NB4 (cell line): ENCODE measurements around the gene PHF11.

Experiments used
- DNase-seq: peaks from one replicate; pipeline ENCODE4 v3.0.0; 2010; ENCODE audit warnings: low read depth
- H3K4me3 ChIP-seq: one replicate; pipeline ENCODE4 v1.5.1; 2011; ENCODE audit warnings: mild to moderate bottlenecking, low read depth, low read length, moderate library complexity
- CTCF ChIP-seq: IDR thresholded peaks from one replicate; pipeline ENCODE4 v1.5.1; 2012; ENCODE audit warnings: low read depth, low read length
- MYC ChIP-seq: IDR thresholded peaks from 2 replicates; pipeline ENCODE4 v1.6.1; 2011; ENCODE audit warnings: low read depth, low read length
- POLR2A ChIP-seq: IDR thresholded peaks from 2 replicates; pipeline ENCODE4 v1.6.1; 2011; ENCODE audit warnings: mild to moderate bottlenecking; ENCODE audit not compliant: insufficient read length; ENCODE audit errors: extremely low read depth
- TF ChIP-seq, protein P1 (sequence below): IDR thresholded peaks from 2 replicates; pipeline ENCODE4 v1.6.1; 2011; ENCODE audit warnings: low read depth, low read length

Gene PHF11

GRCh38 chr13:49549289-49549688, 53.5 kb downstream of the PHF11 start:
- no peak for DNase-seq
- H3K4me3 ChIP-seq = no peak overlapping the region
- TF ChIP-seq MYC (no peak), CTCF (peak; percentile 3)

DNA sequence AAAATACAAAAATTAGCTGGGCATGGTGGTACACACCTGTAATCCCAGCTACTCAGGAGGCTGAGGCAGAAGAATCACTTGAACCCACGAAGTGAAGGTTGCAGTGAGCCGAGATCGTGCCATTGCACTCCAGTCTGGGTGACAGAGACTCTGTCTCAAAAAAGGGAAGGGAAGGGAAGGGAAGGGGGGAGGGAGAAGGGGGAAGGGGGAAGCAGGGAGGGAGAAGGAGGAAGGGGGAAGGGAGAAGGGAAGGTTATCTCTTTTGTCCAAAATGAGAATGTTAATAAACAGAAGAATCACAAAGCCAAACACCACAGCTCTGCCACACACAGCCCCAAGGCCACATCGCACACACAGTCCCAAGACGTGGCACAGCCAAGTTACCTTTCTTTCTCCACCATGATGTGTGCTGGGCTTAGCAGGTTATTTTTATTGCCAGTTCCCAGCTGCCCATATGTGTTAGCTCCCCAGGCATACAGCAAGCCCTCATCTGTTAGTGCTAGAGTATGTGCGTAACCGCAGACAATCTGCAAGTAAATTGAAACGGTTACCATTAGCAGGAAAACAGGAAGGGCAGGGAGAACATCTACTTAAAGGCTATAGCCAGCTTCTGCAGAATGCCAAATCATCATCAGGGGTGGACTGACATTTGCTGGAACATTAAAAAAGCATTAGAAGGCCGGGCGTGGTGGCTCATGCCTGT, 55.3 kb downstream of the PHF11 start:
- DNase-seq = no peak
- TF ChIP-seq MYC (no peak), POLR2A (no peak), CTCF (no peak)
- TF ChIP-seq, protein P1, sequence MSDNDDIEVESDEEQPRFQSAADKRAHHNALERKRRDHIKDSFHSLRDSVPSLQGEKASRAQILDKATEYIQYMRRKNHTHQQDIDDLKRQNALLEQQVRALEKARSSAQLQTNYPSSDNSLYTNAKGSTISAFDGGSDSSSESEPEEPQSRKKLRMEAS = no peak
- no peak overlapping the region for H3K4me3 ChIP-seq

- no peak overlapping the region for H3K4me3 ChIP-seq
- no peak for DNase-seq
- no peak for TF ChIP-seq POLR2A
- TF ChIP-seq MYC = no peak
- no peak for TF ChIP-seq CTCF
- TF ChIP-seq, protein P1 = no peak
Observed at GRCh38 chr13:49553888-49554287, 58.1 kb downstream of the PHF11 start.

GRCh38 chr13:49554387-49554786, 58.6 kb downstream of the PHF11 start:
- no peak overlapping the region for H3K4me3 ChIP-seq
- TF ChIP-seq POLR2A = no peak
- TF ChIP-seq, protein P1 = no peak
- TF ChIP-seq CTCF = no peak
- no peak for TF ChIP-seq MYC
- no peak for DNase-seq

DNA sequence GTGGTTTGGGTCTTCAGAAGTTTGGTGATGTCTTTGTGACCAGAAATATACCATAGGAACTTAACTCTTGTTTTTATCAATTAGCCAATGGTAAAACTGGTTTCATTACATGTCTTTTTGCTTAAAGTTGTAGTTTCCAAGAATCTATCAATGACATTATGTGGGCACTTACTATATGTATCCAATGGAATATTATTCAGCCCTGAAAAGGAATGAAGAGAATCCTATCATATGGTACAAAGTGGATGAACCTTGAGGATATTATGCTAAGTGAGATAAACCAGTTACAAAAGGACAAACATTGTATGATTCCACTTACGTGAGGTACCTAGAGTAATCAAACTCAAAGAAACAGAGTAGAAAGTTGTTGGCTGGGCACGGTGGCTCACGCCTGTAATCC, 63.3 kb downstream of the PHF11 start:
- no peak for DNase-seq
- no peak for TF ChIP-seq CTCF
- TF ChIP-seq, protein P1 = no peak
- TF ChIP-seq POLR2A = no peak
- TF ChIP-seq MYC = no peak

More for the DNA sequence above, 63.3 kb downstream of the PHF11 start:
- no peak overlapping the region for H3K4me3 ChIP-seq
